Measurements from ENCODE around the gene TRPV2. TPM values are rescaled to one million over a fixed set of nuclear protein-coding genes. Genes with fewer than 3 reads are reported as not detected.

The TRPV2 gene
- total and polyA plus RNA-seq, 4 donors: 2.9 to 9.3 (median 4.6) TPM

- peak; percentile 77 for TF ChIP-seq ZBTB33 (IDR thresholded peaks at IDR 0.05)
- peak; percentile 96 for TF ChIP-seq YY1 (IDR thresholded peaks at IDR 0.05)
- peak; percentile 45 for TF ChIP-seq NR2F2 (IDR thresholded peaks at IDR 0.05)
- peak; percentile 11 to 42 for TF ChIP-seq RAD21 (IDR thresholded peaks at IDR 0.05)
- TF ChIP-seq TAF1 (conservative IDR thresholded peaks at IDR 0.05): peak; percentile 97
- peak; percentile 98 for TF ChIP-seq ATF3 (IDR thresholded peaks at IDR 0.05)
- TF ChIP-seq CTCF (IDR thresholded peaks at IDR 0.05; ENCODE audit: low read depth, low read length, missing input control): no peak
- TF ChIP-seq EGR1 (IDR thresholded peaks at IDR 0.05; ENCODE audit: low read depth in 2 of 2): peak; percentile 65 to 69
- TF ChIP-seq GABPA (IDR thresholded peaks at IDR 0.05 in 1 of 2, conservative IDR thresholded peaks at IDR 0.05 in 1 of 2): peak; percentile 25 to 32
- no peak for TF ChIP-seq MAX (IDR thresholded peaks at IDR 0.05)
- peak; percentile 97 for TF ChIP-seq REST (IDR thresholded peaks at IDR 0.05)
- TF ChIP-seq SP1 (IDR thresholded peaks at IDR 0.05): peak; percentile 89
- peak; percentile 23 for TF ChIP-seq FOXA2 (IDR thresholded peaks at IDR 0.05)
- peak; percentile 3 to 30 for TF ChIP-seq HNF4A (conservative IDR thresholded peaks at IDR 0.05)
- TF ChIP-seq HNF4G (IDR thresholded peaks at IDR 0.05): no peak
- peak; percentile 55 to 77 for TF ChIP-seq RXRA (IDR thresholded peaks at IDR 0.05)
- TF ChIP-seq JUND (IDR thresholded peaks at IDR 0.05): peak in 1 of 2 donors; percentile 85
- TF ChIP-seq FOXA1 (IDR thresholded peaks at IDR 0.05): no peak
These were observed 34.5 kb upstream of the TRPV2 start, which contains the start of gene UBB for GRCh38 chr17:16380640-16381495. Gene UBB, plus strand, starts transcription at chr17:16381091. Its CDS starts 817 bp downstream, at chr17:16381908.

More at GRCh38 chr17:16380640-16381495, 34.5 kb upstream of the TRPV2 start, which contains the start of gene UBB:
- peaks cover 0 to 13% (median 3%) of the 10 kb centered on the region in 4 donors for H3K36me3 ChIP-seq (ENCODE audit: control insufficient read depth in 4 of 4, insufficient read depth in 3 of 4, low read depth in 1 of 4, low read length in 3 of 4)
- H3K9me3 ChIP-seq (ENCODE audit: control insufficient read depth in 4 of 4, low read length in 3 of 4): no peaks in the 10 kb centered on the region
- H3K9ac ChIP-seq (ENCODE audit: low read depth in 1 of 2, low read length in 2 of 2): peak within 1 kb of the TSS; percentile 86 to 99
- no peaks in the 10 kb centered on the region for H3K27me3 ChIP-seq (ENCODE audit: control insufficient read depth in 4 of 4, insufficient read depth in 4 of 4, low read length in 3 of 4)
- H3K4me1 ChIP-seq (ENCODE audit: control insufficient read depth in 4 of 4, insufficient read depth in 4 of 4, low read length in 3 of 4): peaks cover 0 to 25% (median 13%) of the 10 kb centered on the region in 4 donors
- H3K4me3 ChIP-seq (ENCODE audit: low read depth in 1 of 3, low read length in 3 of 3): peak within 1 kb of the TSS; percentile 63 to 96 (median 76)
- WGBS: under 1% methylated on average over 67 of the region's 67 CpGs
- DNase-seq (ENCODE audit: low spot score): peak; percentile 95
- H3K27ac ChIP-seq (ENCODE audit: low read depth in 1 of 2, low read length in 2 of 2): peak within 1 kb of the TSS; percentile 96 to 98
